ENCODE data around the gene TMC3.

Gene TMC3

DNA sequence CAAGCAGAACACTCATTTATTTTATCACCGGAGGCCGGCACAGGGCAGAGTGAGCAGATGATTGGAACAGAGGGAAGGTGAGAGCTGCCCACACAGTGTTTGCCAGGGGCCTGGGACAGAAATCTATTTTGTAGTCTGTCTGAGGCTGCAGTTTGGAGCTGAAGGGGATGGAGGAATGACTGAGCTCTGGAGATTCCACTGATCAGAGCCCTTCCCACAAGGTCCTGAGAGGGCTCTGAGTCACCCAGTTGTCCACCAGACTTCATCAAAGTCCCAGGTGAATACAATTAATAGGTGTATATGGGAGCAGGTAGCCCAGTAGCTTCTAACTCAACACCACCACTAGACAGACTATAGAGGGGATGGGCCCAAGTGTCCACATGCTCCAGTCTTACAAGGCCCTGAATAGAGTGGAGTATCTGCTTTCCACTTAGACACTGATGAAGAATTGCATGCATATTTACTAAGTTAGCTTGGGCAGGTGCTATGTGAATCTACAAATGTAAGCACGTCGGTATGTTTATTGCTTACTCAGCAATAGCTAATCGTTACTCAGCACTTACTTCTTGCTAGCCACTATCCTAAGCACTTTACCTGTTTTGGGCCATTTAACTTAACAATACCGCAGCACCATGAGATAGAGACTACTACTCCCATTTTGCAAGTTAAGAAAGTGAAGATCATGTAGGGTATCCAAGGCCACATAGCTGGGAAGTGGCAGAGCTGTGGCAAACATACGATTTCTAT is 47.4 kb downstream of the TMC3 start:
- TF ChIP-seq, protein P1, sequence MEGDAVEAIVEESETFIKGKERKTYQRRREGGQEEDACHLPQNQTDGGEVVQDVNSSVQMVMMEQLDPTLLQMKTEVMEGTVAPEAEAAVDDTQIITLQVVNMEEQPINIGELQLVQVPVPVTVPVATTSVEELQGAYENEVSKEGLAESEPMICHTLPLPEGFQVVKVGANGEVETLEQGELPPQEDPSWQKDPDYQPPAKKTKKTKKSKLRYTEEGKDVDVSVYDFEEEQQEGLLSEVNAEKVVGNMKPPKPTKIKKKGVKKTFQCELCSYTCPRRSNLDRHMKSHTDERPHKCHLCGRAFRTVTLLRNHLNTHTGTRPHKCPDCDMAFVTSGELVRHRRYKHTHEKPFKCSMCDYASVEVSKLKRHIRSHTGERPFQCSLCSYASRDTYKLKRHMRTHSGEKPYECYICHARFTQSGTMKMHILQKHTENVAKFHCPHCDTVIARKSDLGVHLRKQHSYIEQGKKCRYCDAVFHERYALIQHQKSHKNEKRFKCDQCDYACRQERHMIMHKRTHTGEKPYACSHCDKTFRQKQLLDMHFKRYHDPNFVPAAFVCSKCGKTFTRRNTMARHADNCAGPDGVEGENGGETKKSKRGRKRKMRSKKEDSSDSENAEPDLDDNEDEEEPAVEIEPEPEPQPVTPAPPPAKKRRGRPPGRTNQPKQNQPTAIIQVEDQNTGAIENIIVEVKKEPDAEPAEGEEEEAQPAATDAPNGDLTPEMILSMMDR (conservative IDR thresholded peaks at IDR 0.05; ENCODE audit: low read length) = no peak
- H3K4me3 ChIP-seq (ENCODE audit: low read length) = no peak overlapping the region
- peak; percentile 11 for DNase-seq (ENCODE audit: low read depth)

DNA sequence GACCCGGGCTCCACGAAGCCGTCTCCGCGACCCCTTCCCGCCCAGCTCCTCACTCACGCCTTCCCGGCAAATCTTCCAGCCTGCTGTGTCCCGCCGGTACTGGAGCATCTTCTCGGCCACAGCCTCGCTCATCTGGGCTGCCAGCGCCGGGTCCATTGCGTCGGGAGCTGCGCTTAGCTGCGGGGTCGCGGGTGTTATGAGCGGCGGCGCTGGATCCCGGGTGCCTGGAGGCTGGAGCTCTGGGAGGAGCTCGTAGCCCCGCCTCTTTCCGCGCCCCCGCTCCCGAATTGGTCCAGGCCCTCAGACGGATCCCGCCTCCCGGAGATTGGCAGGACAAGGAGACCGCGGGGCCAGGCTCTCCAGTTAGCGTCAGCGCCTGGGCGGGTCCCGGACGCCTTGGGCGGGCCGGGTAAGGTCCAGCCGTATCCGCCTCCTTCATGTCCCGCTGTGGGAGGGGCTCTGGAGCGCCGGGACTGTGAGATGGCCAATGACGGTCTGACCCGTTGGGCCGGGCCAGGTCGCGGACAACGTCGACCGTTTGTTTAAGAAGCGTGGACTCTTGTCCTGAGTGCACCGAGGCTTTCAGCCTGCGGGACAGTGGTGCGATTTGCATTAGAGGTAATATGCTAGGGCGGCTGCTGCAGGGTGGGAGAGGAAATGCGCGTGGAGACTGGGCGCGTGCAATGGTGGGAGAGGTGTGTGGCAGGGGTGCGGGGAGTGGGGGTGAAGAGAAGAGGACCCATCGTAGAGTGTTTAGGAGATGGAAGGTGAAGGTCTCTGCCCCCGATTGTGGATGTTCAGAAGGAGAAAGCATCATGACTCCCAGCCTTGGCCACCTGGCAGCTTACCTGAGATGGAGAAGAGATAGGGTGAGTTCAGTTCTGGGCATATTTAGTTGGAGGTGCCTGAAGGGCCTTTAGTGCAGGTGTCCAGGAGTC is 49.8 kb downstream of the TMC3 start, which contains the start of gene STARD5:
Gene STARD5 (minus strand): TSS at position 198 of the 938 bp plus-strand sequence. CDS start 42 bp downstream, at position 156.
- TF ChIP-seq, protein P1 (conservative IDR thresholded peaks at IDR 0.05; ENCODE audit: low read length) = no peak
- peak within 1 kb of the TSS; percentile 93 for H3K4me3 ChIP-seq (ENCODE audit: low read length)
- peak; percentile 95 for DNase-seq (ENCODE audit: low read depth)

DNA sequence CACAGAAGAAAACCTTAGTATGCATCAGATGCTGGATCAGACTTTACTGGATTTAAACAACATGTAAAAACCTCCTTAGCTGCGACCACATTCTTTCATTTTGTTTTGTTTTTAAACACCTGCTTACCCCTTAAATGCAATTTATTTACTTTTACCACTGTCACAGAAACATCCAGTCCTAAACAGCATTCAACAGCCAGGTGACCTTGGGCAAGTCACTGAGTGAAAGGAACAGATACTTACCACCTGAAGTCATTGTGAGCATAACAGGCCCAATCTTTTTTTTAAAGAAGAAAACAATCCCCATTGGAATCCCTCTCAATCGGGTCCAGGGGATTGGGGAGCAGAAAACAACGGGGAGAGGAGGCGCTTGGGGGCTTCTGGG is 50.5 kb downstream of the TMC3 start:
- peak overlapping the region; percentile 93 for H3K4me3 ChIP-seq (ENCODE audit: low read length)
- DNase-seq (ENCODE audit: low read depth) = no peak
- TF ChIP-seq, protein P1 (conservative IDR thresholded peaks at IDR 0.05; ENCODE audit: low read length) = no peak

DNA sequence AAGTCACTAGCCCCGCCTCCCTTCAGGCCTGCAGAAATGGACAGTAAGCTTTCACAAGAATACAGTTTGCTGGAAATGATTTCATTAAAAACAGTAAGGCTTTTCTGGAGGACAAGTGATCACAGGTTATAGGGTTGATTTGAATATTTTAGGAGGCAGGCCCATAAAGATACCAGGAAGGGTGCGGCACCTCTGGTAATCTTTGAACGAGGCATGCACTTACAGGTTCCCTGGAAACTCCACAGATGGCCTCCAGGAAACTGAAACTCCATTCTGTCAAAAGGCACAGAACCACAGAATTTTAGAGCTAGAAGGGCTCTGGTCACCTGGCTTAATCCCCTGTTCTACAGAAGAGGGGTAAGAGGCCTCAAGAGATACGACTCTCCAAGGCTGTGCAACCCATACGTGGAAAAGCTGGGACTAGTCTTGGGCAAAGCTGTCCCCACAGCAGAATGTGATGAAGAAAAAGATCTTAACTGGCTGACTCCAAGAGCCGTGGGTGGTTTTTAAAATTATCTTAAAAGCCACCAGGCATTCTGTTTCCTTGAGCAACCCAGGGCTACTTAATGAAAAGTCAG is 51.2 kb downstream of the TMC3 start:
- DNase-seq (ENCODE audit: low read depth) = no peak
- TF ChIP-seq, protein P1 (conservative IDR thresholded peaks at IDR 0.05; ENCODE audit: low read length) = no peak
- peak overlapping the region; percentile 93 for H3K4me3 ChIP-seq (ENCODE audit: low read length)

DNA sequence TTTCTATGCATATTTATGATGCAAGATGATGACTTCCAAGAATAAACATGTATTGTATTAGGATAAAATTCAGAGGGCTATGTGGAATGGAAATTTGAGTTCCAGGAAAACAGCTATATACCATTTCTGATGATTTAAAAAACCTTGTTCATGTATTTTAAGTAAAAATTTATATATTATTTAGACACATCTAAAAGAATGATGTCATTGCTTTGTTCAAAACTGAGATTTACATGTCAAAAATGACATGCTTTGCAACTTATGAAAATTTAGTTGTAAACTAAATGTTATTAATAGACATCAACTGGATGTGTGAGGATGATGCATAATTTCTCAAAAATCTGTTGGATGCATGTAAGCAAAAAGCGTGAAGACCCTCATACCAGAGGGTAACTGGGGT is 52.3 kb downstream of the TMC3 start:
- TF ChIP-seq, protein P1 (conservative IDR thresholded peaks at IDR 0.05; ENCODE audit: low read length) = no peak
- no peak overlapping the region for H3K4me3 ChIP-seq (ENCODE audit: low read length)
- DNase-seq (ENCODE audit: low read depth) = no peak

DNA sequence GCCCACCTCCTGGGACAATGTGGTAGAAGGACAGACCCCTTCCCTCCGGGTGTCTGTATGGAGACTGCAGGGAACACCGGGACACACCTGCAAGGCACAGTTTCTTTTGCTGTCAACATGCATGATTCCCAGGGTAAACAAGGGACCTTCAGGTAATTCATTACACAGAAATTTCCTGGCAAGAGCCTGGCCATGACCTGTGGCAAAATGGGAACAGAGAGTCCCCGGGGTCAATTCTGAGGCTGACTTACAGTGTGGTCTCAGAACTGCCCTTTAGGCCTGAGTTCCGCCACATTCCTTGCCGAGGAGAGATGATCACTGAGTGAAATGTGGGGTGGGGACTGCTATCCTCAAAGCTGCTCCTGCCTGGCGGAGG is 56.4 kb downstream of the TMC3 start:
- no peak overlapping the region for H3K4me3 ChIP-seq (ENCODE audit: low read length)
- no peak for DNase-seq (ENCODE audit: low read depth)
- TF ChIP-seq, protein P1 (conservative IDR thresholded peaks at IDR 0.05; ENCODE audit: low read length) = no peak

Measured in AG10803 (cell line).